Esophagus muscularis mucosa (tissue), 4 donors: ENCODE measurements around the gene ABCD2. TPM values are rescaled to one million over a fixed set of nuclear protein-coding genes. Genes with fewer than 3 reads are reported as not detected.
"Not testable (repeated sequence)": the region's sequence is repeated elsewhere in the genome, so short reads cannot be mapped to it uniquely, and the experiment has no call there.

ENCODE experiments used
- DNase-seq: peaks from one replicate; pipeline ENCODE4 v3.0.0-alpha.2; 2017; ENCODE audit errors: extremely low spot score
- H3K27ac ChIP-seq, 4 donors: fragments of 200-600 bp; sonication (generic); replicated peaks in 1 of 4; 1 replicate in 3 of 4; 2 replicates in 1 of 4; pipeline ENCODE4 v1.5.1; 2016 to 2019; ENCODE audit warnings: mild to moderate bottlenecking in 1 of 4
- H3K27me3 ChIP-seq, 4 donors: fragments of 200-600 bp; sonication (generic); one replicate each; pipeline versions ENCODE4 v1.5.1 to v1.6.0; 2016 to 2019
- H3K36me3 ChIP-seq, 4 donors: fragments of 200-600 bp; sonication (generic); one replicate each; pipeline ENCODE4 v1.5.1; 2016 to 2019
- H3K4me1 ChIP-seq, 4 donors: fragments of 200-600 bp; sonication (generic); one replicate each; pipeline ENCODE4 v1.5.1; 2016 to 2019
- H3K4me3 ChIP-seq, 4 donors: fragments of 200-600 bp; sonication (generic); 1 replicate in 2 of 4; 2 replicates in 2 of 4; pipeline ENCODE4 v1.5.1; 2016 to 2019; ENCODE audit warnings: mild to moderate bottlenecking in 4 of 4, moderate library complexity in 1 of 4
- H3K9me3 ChIP-seq, 4 donors: fragments of 200-600 bp; sonication (generic); 1 replicate in 3 of 4; 2 replicates in 1 of 4; pipeline ENCODE4 v1.5.1; 2016 to 2019
- CTCF ChIP-seq, 3 experiments: fragments of 200-600 bp in 2 of 3; fragments of 450-650 bp in 1 of 3; sonication (generic) in 2 of 3; IDR thresholded peaks; one replicate each; pipeline ENCODE4 v1.5.1; 2017 to 2019; ENCODE audit warnings: antibody characterized with exemption in 3 of 3, mild to moderate bottlenecking in 2 of 3, moderate library complexity in 1 of 3
- EP300 ChIP-seq: sonication (generic); formaldehyde crosslinking; IDR thresholded peaks from one replicate; pipeline ENCODE4 v1.6.1; 2017; ENCODE audit warnings: antibody characterized with exemption
- POLR2A ChIP-seq: fragments of 450-650 bp; IDR thresholded peaks from one replicate; pipeline ENCODE4 v1.6.1; 2017; ENCODE audit warnings: antibody characterized with exemption, moderate library complexity, mild to moderate bottlenecking, low read depth
- POLR2AphosphoS5 ChIP-seq, 2 donors: sonication (generic); formaldehyde crosslinking; IDR thresholded peaks; one replicate each; pipeline ENCODE4 v1.6.1; 2017; ENCODE audit warnings: antibody characterized with exemption in 2 of 2
- WGBS: methylation state at CpG from one replicate; pipeline ENCODE4 v1.1.5; 2018; 5-methylcytosine and 5-hydroxymethylcytosine counted together
- intact Hi-C: fragments of 100-400 bp; cut with DNase I; formaldehyde crosslinking; loops from one replicate; pipeline ENCODE4 v1.15.1; 2023
- total RNA-seq, 4 donors: library from RNA; depleted of rRNA; stranded (reverse); fragments of >200 nt; gene quantifications; one replicate each; pipeline versions ENCODE4 v1.1.0 to v1.2.1, GENCODE V29; 2016

The ABCD2 gene
- total RNA-seq, 4 donors from 2014 or later: 0.39 to 1.8 (median 0.97) TPM

GRCh38 chr12:39627914-39628313 lies 8.3 kb upstream of the ABCD2 start:
- DNase-seq: no peak
- Histone ChIP-seq H3K4me3 (no peak overlapping the region), H3K9me3 (no peaks in the 10 kb centered on the region), H3K36me3 (no peaks in the 10 kb centered on the region), H3K27ac (no peak overlapping the region), H3K4me1 (no peaks in the 10 kb centered on the region), H3K27me3 (no peaks in the 10 kb centered on the region)
- no peak for TF ChIP-seq CTCF (IDR thresholded peaks at IDR 0.05)
- no peak for TF ChIP-seq POLR2AphosphoS5 (IDR thresholded peaks at IDR 0.05)
- no peak for TF ChIP-seq EP300
- no peak for TF ChIP-seq POLR2A
- 86% methylated on average over 1 of the region's 1 CpG for WGBS
- intact Hi-C loops: no loop called here

- Histone ChIP-seq H3K9me3 (no peaks in the 10 kb centered on the region), H3K27me3 (no peaks in the 10 kb centered on the region), H3K36me3 (no peaks in the 10 kb centered on the region), H3K27ac (no peak overlapping the region), H3K4me1 (peaks cover 0 to under 1% (median under 1%) of the 10 kb centered on the region in 4 donors), H3K4me3 (no peak overlapping the region)
- DNase-seq: no peak
- no peak for TF ChIP-seq CTCF (IDR thresholded peaks at IDR 0.05)
- no peak for TF ChIP-seq POLR2AphosphoS5 (IDR thresholded peaks at IDR 0.05)
- TF ChIP-seq EP300: no peak
- no peak for TF ChIP-seq POLR2A
- intact Hi-C loops: no loop called here
- whole genome bisulfite sequencing: 91% methylated on average over 20 of the region's 20 CpGs
These were observed 6.6 kb upstream of the ABCD2 start for GRCh38 chr12:39626033-39626814.

GRCh38 chr12:39623919-39624318 lies 4.3 kb upstream of the ABCD2 start:
- peaks cover 0 to 16% (median 11%) of the 10 kb centered on the region in 4 donors for H3K4me1 ChIP-seq
- no peak for DNase-seq
- intact Hi-C loops: no loop called here
- no peaks in the 10 kb centered on the region for H3K27me3 ChIP-seq
- no peak overlapping the region for H3K4me3 ChIP-seq
- H3K9me3 ChIP-seq: no peaks in the 10 kb centered on the region
- no peaks in the 10 kb centered on the region for H3K36me3 ChIP-seq
- no peak for TF ChIP-seq EP300
- TF ChIP-seq CTCF (IDR thresholded peaks at IDR 0.05): no peak
- no peak for TF ChIP-seq POLR2A
- no peak for TF ChIP-seq POLR2AphosphoS5 (IDR thresholded peaks at IDR 0.05)
- H3K27ac ChIP-seq: no peak overlapping the region
- WGBS: 72% methylated on average over 1 of the region's 1 CpG

- H3K9me3 ChIP-seq, DNase-seq, H3K27me3 ChIP-seq, intact Hi-C loops, H3K27ac ChIP-seq, H3K36me3 ChIP-seq, H3K4me3 ChIP-seq: not testable (repeated sequence)
- 92% methylated on average over 10 of the region's 10 CpGs for WGBS
- H3K4me1 ChIP-seq: peaks cover 0 to 23% (median 17%) of the 10 kb centered on the region in 4 donors
These were observed 3.6 kb upstream of the ABCD2 start for GRCh38 chr12:39623160-39623559.

- no peak overlapping the region for H3K4me3 ChIP-seq
- DNase-seq: no peak
- H3K27me3 ChIP-seq: no peaks in the 10 kb centered on the region
- WGBS: 59% methylated on average over 1 of the region's 1 CpG
- intact Hi-C loops: no loop called here
- no peak overlapping the region for H3K27ac ChIP-seq
- H3K9me3 ChIP-seq: no peaks in the 10 kb centered on the region
- peaks cover 0 to 32% (median 18%) of the 10 kb centered on the region in 4 donors for H3K4me1 ChIP-seq
- TF ChIP-seq EP300 (no peak), POLR2AphosphoS5 (IDR thresholded peaks at IDR 0.05) (no peak), POLR2A (no peak), CTCF (IDR thresholded peaks at IDR 0.05) (no peak)
- H3K36me3 ChIP-seq: no peaks in the 10 kb centered on the region
These were observed 2.7 kb upstream of the ABCD2 start for GRCh38 chr12:39622306-39622705.
